ENCODE results near the gene SMYD3.

The SMYD3 gene

GRCh38 chr1:246434335-246434734 is 72.7 kb downstream of the SMYD3 start:
- Histone ChIP-seq H2AFZ (ENCODE audit: low read length) (no peak overlapping the region), H3K27me3 (ENCODE audit: insufficient read depth, low read length, poor library complexity, severe bottlenecking) (no peaks in the 10 kb centered on the region), H3K79me2 (ENCODE audit: insufficient read depth, low read length) (peaks cover 14% of the 10 kb centered on the region), H4K20me1 (ENCODE audit: insufficient read depth, low read length, poor library complexity, severe bottlenecking) (no peaks in the 10 kb centered on the region), H3K36me3 (ENCODE audit: insufficient read depth, low read length) (peaks cover 4% of the 10 kb centered on the region), H3K4me3 (ENCODE audit: low read length, poor library complexity, severe bottlenecking) (no peak overlapping the region), H3K4me1 (ENCODE audit: insufficient read depth, low read length, poor library complexity, severe bottlenecking) (peaks cover 7% of the 10 kb centered on the region), H3K9me3 (ENCODE audit: insufficient read depth, low read depth, low read length) (peaks cover 16% of the 10 kb centered on the region), H3K9ac (ENCODE audit: low read depth, low read length, poor library complexity, severe bottlenecking) (no peak overlapping the region), H3K9me2 (replicated peaks; ENCODE audit: low read depth, low read length) (no peaks in the 10 kb centered on the region), H3F3A (ENCODE audit: low read depth) (no peaks in the 10 kb centered on the region), H3K4me2 (ENCODE audit: low read depth, low read length, poor library complexity, severe bottlenecking) (no peak overlapping the region)
- no peak for TF ChIP-seq EZH2phosphoT487 (IDR thresholded peaks at IDR 0.05; ENCODE audit: borderline replicate concordance)

- Histone ChIP-seq H3K9me2 (replicated peaks; ENCODE audit: low read depth, low read length) (no peaks in the 10 kb centered on the region), H3K9ac (ENCODE audit: low read depth, low read length, poor library complexity, severe bottlenecking) (peak overlapping the region; percentile 68), H3K27me3 (ENCODE audit: insufficient read depth, low read length, poor library complexity, severe bottlenecking) (no peaks in the 10 kb centered on the region), H3K4me2 (ENCODE audit: low read depth, low read length, poor library complexity, severe bottlenecking) (peak overlapping the region; percentile 64), H3K9me3 (ENCODE audit: insufficient read depth, low read depth, low read length) (peaks cover 3% of the 10 kb centered on the region; the same call in 1 of the 2 replicates), H3F3A (ENCODE audit: low read depth) (peaks cover 11% of the 10 kb centered on the region), H3K79me2 (ENCODE audit: insufficient read depth, low read length) (peaks cover 24% of the 10 kb centered on the region), H2AFZ (ENCODE audit: low read length) (peak overlapping the region; percentile 21; the same call in 1 of the 2 replicates), H3K36me3 (ENCODE audit: insufficient read depth, low read length) (no peaks in the 10 kb centered on the region; the same call in 1 of the 2 replicates), H3K4me3 (ENCODE audit: low read length, poor library complexity, severe bottlenecking) (peak overlapping the region; percentile 38), H4K20me1 (ENCODE audit: insufficient read depth, low read length, poor library complexity, severe bottlenecking) (no peaks in the 10 kb centered on the region), H3K4me1 (ENCODE audit: insufficient read depth, low read length, poor library complexity, severe bottlenecking) (peaks cover 47% of the 10 kb centered on the region)
- TF ChIP-seq CTCF (conservative IDR thresholded peaks at IDR 0.05; ENCODE audit: low read length) (no peak), EZH2phosphoT487 (IDR thresholded peaks at IDR 0.05; ENCODE audit: borderline replicate concordance) (no peak)
These were observed 78.4 kb downstream of the SMYD3 start for GRCh38 chr1:246428542-246429308.

- H3K4me1 ChIP-seq (ENCODE audit: insufficient read depth, low read length, poor library complexity, severe bottlenecking), result peaks cover 51% of the 10 kb centered on the region
- no peaks in the 10 kb centered on the region for H3K27me3 ChIP-seq (ENCODE audit: insufficient read depth, low read length, poor library complexity, severe bottlenecking)
- no peaks in the 10 kb centered on the region for H3K9me2 ChIP-seq (replicated peaks; ENCODE audit: low read depth, low read length)
- no peaks in the 10 kb centered on the region; the same call in 1 of the 2 replicates for H3K36me3 ChIP-seq (ENCODE audit: insufficient read depth, low read length)
- H3K9me3 ChIP-seq (ENCODE audit: insufficient read depth, low read depth, low read length), result no peaks in the 10 kb centered on the region
- peak overlapping the region; percentile 64 for H3K4me2 ChIP-seq (ENCODE audit: low read depth, low read length, poor library complexity, severe bottlenecking)
- H3F3A ChIP-seq (ENCODE audit: low read depth), result peaks cover 11% of the 10 kb centered on the region
- TF ChIP-seq CTCF (conservative IDR thresholded peaks at IDR 0.05; ENCODE audit: low read length) (no peak), EZH2phosphoT487 (IDR thresholded peaks at IDR 0.05; ENCODE audit: borderline replicate concordance) (no peak)
- H4K20me1 ChIP-seq (ENCODE audit: insufficient read depth, low read length, poor library complexity, severe bottlenecking), result no peaks in the 10 kb centered on the region
- no peak overlapping the region for H2AFZ ChIP-seq (ENCODE audit: low read length)
- peaks cover 28% of the 10 kb centered on the region for H3K79me2 ChIP-seq (ENCODE audit: insufficient read depth, low read length)
- H3K9ac ChIP-seq (ENCODE audit: low read depth, low read length, poor library complexity, severe bottlenecking), result peak overlapping the region; percentile 68
- H3K4me3 ChIP-seq (ENCODE audit: low read length, poor library complexity, severe bottlenecking), result peak overlapping the region; percentile 38
These were observed 79.5 kb downstream of the SMYD3 start for GRCh38 chr1:246427611-246428010.

Data from Loucy (cell line).